Left lung (tissue), 10 donors: ENCODE results near the gene KCNB1. TPM values are rescaled to one million over a fixed set of nuclear protein-coding genes. Genes with fewer than 3 reads are reported as not detected.

Experiments
- ATAC-seq: fragments of 200-7000 bp; cut with Tn5 transposase; one replicate; pipeline ENCODE4 v1.9.1; 2020; ENCODE audit warnings: moderate library complexity
- DNase-seq, 4 donors: peaks; one replicate each; pipeline ENCODE4 v3.0.0-alpha.2; 2013 to 2020
- H3K27ac ChIP-seq, 2 donors: fragments of 200-600 bp; sonication (generic) in 1 of 2; one replicate each; pipeline versions ENCODE4 v1.5.0 to v1.8.0; 2020 to 2021
- H3K27me3 ChIP-seq, 2 donors: fragments of 200-600 bp; sonication (generic) in 1 of 2; one replicate each; pipeline versions ENCODE4 v1.5.0 to v1.8.0; 2020 to 2021
- H3K36me3 ChIP-seq, 2 donors: fragments of 200-600 bp; sonication (generic) in 1 of 2; one replicate each; pipeline versions ENCODE4 v1.5.0 to v1.8.0; 2020 to 2021
- H3K4me1 ChIP-seq, 2 donors: fragments of 200-600 bp; one replicate each; pipeline ENCODE4 v1.8.0; 2021
- H3K4me3 ChIP-seq, 2 donors: fragments of 200-600 bp; sonication (generic) in 1 of 2; one replicate each; pipeline versions ENCODE4 v1.5.0 to v1.8.0; 2020 to 2021; ENCODE audit warnings: mild to moderate bottlenecking in 1 of 2
- H3K9me3 ChIP-seq, 2 donors: fragments of 200-600 bp; sonication (generic) in 1 of 2; one replicate each; pipeline versions ENCODE4 v1.5.0 to v1.8.0; 2020 to 2021
- intact Hi-C, 2 donors: fragments of 100-400 bp; cut with DNase I; formaldehyde crosslinking; loops; one replicate each; pipeline versions ENCODE4 v1.11.2 to v1.14.2; 2022
- polyA plus RNA-seq, 6 donors: library from polyadenylated mRNA; unstranded; fragments of 120-200 nt; gene quantifications; one replicate each; pipeline ENCODE4 v1.2.1, GENCODE V29; 2013; ENCODE audit not compliant: insufficient read length in 6 of 6
- total RNA-seq, 2 donors: library from RNA; stranded (reverse); fragmentation: NEBNext Ultra II Directional; extraction: Animal tissue kit (Norgen Biotek cat#: 25700); gene quantifications; one replicate each; pipeline ENCODE4 v1.2.1, GENCODE V29; 2021
- TF ChIP-seq, protein P1 (sequence below), 2 donors: fragments of 200-600 bp; sonication (generic) in 1 of 2; IDR thresholded peaks; one replicate each; pipeline versions ENCODE4 v1.5.0 to v1.8.0; 2021; ENCODE audit warnings: antibody characterized with exemption in 2 of 2
- donor health status: DM: no; HTN: yes; CAD: no.
- donor health status: DM: no; HTN: no; CAD: no.

KCNB1 gene
- total and polyA plus RNA-seq, 8 donors, result 0.26 to 1.2 (median 0.44) TPM

DNA sequence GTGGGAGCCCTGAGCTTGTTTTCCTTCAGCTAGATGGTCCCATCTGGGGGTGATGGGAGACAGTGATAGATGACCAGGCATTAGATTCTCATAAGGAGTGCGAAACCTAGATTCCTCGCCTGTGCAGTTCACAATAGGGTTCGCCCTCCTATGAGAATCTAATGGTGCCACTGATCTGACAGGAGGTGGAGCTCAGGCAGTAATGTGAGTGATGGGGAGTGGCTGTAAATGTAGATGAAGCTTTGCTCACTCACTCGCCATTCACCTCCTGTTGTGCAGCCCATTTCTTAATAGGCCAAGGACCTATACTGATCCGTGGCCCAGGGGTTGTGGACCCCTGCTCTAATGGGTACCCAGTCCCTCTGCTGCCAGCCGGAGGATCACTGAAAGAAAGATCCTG lies 20.7 kb upstream of the KCNB1 start:
- DNase-seq, result no peak
- TF ChIP-seq, protein P1, sequence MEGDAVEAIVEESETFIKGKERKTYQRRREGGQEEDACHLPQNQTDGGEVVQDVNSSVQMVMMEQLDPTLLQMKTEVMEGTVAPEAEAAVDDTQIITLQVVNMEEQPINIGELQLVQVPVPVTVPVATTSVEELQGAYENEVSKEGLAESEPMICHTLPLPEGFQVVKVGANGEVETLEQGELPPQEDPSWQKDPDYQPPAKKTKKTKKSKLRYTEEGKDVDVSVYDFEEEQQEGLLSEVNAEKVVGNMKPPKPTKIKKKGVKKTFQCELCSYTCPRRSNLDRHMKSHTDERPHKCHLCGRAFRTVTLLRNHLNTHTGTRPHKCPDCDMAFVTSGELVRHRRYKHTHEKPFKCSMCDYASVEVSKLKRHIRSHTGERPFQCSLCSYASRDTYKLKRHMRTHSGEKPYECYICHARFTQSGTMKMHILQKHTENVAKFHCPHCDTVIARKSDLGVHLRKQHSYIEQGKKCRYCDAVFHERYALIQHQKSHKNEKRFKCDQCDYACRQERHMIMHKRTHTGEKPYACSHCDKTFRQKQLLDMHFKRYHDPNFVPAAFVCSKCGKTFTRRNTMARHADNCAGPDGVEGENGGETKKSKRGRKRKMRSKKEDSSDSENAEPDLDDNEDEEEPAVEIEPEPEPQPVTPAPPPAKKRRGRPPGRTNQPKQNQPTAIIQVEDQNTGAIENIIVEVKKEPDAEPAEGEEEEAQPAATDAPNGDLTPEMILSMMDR (IDR thresholded peaks at IDR 0.05), result no peak
- no peak for ATAC-seq

DNA sequence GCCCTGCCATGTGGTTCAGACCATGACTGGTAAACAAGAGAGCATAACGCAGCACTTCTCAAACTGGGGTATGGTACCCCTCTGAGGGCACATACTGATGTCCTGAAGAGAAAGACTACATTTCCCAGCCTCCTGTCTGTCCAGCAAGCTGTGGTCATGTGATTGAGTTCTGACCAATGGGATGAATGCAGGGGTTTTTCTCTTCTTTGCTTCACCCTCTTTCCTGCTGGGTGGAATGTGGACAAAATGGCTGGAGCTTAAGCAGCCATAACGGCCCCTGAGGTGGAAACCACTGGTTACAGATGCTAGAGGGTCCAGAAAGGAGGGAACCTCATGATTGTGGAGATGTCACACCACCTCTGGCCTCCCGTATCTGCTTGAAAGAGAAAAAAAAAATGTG lies 19.4 kb upstream of the KCNB1 start:
- ATAC-seq (no peak), DNase-seq (no peak)
- intact Hi-C loops, result loop anchor here in 1 of 2 donors (10.0 kb wide), 1 partner anchor 167 kb away; no protein-coding TSS in a partner anchor
- Histone ChIP-seq H3K27ac (no peak overlapping the region), H3K4me1 (no peaks in the 10 kb centered on the region), H3K27me3 (peaks cover 0 to 44% of the 10 kb centered on the region in 2 donors), H3K4me3 (no peak overlapping the region), H3K36me3 (no peaks in the 10 kb centered on the region), H3K9me3 (no peaks in the 10 kb centered on the region)
- TF ChIP-seq, protein P1 (IDR thresholded peaks at IDR 0.05), result no peak

More for the DNA sequence above, 20.7 kb upstream of the KCNB1 start:
- Histone ChIP-seq H3K9me3 (no peaks in the 10 kb centered on the region), H3K4me1 (no peaks in the 10 kb centered on the region), H3K36me3 (no peaks in the 10 kb centered on the region), H3K27me3 (peaks cover 0 to 39% of the 10 kb centered on the region in 2 donors), H3K27ac (no peak overlapping the region), H3K4me3 (no peak overlapping the region)
- intact Hi-C loops, result loop anchor here in 1 of 2 donors (10.0 kb wide), 1 partner anchor 168 kb away; no protein-coding TSS in a partner anchor

DNA sequence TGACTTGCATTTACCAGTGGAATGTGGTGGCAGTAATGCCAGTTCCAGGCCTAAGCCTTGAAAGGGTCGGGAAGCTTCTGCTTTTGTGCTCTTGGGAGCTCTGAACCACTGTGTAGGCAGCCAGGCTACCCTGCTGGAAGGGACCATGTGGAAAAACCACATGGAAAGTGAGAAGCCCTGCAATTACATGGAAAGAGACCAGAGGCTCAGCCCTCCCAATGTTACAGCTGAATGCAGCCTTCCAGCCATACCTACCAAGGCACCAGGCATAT lies 14.9 kb upstream of the KCNB1 start:
- intact Hi-C loops, result no loop called here
- no peaks in the 10 kb centered on the region for H3K36me3 ChIP-seq
- peaks cover 0 to 6% of the 10 kb centered on the region in 2 donors for H3K27me3 ChIP-seq
- ATAC-seq (no peak), DNase-seq (no peak)
- H3K9me3 ChIP-seq, result no peaks in the 10 kb centered on the region
- no peak overlapping the region for H3K4me3 ChIP-seq
- H3K27ac ChIP-seq, result no peak overlapping the region
- TF ChIP-seq, protein P1 (IDR thresholded peaks at IDR 0.05), result no peak
- H3K4me1 ChIP-seq, result no peaks in the 10 kb centered on the region

DNA sequence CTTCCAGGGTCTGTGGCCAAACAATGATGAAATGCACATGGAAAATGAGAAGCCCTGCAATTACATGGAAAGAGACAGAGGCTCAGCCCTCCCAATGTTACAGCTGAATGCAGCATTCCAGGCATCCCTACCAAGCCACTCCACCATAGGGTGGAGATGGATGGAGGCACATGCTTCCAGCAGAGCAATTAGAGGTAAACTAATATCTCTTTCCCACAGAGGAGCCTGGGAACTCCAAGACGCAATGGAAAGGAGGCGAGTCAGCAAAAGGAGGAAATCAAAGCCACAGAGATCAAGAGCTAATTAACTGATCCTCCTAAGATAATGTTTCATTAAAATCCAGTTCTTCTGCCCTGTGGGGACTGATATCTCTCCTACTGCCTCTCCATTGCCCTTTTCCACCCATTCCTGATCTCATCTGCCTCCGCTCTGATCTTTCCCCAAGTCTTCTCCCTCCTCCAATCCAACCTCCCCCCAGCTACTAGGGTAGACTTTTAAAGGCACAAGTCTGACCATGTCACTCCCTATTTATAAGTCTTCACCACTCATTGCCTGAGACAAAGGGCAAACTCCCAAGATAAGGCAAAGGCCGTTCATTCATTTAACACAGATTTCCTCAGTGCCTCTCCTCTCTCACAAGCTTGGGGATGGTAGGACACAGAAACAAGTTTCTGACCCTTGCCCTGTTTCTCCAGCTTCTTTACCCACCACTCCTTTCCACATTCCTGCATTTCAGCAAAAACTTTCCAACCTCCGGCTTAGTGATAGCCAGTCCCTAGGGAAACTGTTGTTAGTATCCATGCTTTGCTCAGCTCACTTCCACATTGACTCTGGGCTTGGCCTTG lies 14.3 kb upstream of the KCNB1 start:
- peaks cover 0 to 9% of the 10 kb centered on the region in 2 donors for H3K27me3 ChIP-seq
- ATAC-seq, result no peak
- H3K27ac ChIP-seq, result no peak overlapping the region
- DNase-seq, result no peak
- no peaks in the 10 kb centered on the region for H3K4me1 ChIP-seq
- TF ChIP-seq, protein P1 (IDR thresholded peaks at IDR 0.05), result no peak
- no peaks in the 10 kb centered on the region for H3K9me3 ChIP-seq
- intact Hi-C loops, result no loop called here
- H3K36me3 ChIP-seq, result no peaks in the 10 kb centered on the region
- H3K4me3 ChIP-seq, result no peak overlapping the region

DNA sequence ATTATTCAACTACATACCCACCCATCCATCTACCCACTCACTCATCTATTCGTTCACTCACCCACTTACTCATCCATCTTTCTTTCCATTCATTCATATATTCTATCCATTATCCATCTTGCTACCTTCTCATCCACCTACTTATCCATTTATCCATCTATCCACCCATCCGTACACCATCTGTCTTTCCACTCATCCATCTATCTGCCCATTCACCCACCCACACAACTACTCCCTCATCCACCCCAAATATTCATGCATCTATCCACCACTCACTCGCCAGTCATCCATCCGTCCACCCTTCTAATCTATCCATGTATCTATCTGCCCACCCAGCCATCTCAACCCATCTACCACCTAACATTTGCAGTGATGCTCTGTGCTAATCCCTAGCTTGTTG lies 13.6 kb upstream of the KCNB1 start:
- intact Hi-C loops, result no loop called here
- Histone ChIP-seq H3K4me1 (no peaks in the 10 kb centered on the region), H3K9me3 (no peaks in the 10 kb centered on the region), H3K36me3 (no peaks in the 10 kb centered on the region), H3K4me3 (no peak overlapping the region), H3K27ac (no peak overlapping the region), H3K27me3 (peaks cover 0 to 17% of the 10 kb centered on the region in 2 donors)
- TF ChIP-seq, protein P1 (IDR thresholded peaks at IDR 0.05), result no peak
- ATAC-seq (no peak), DNase-seq (no peak)
